HG02943 (cell line): ENCODE measurements around the gene SSH3.

Experiments used
- ATAC-seq: cut with Tn5 transposase; IDR thresholded peaks from one replicate; pipeline ENCODE4 v1.9.1; 2021; ENCODE audit warnings: mild to moderate bottlenecking, low read depth, moderate library complexity; ENCODE audit not compliant: unreplicated experiment

SSH3 gene

GRCh38 chr11:67268081-67268961 is 35.0 kb upstream of the SSH3 start:
- peak; percentile 37 for ATAC-seq

GRCh38 chr11:67268962-67269268 is 34.4 kb upstream of the SSH3 start:
- ATAC-seq: no peak

DNA sequence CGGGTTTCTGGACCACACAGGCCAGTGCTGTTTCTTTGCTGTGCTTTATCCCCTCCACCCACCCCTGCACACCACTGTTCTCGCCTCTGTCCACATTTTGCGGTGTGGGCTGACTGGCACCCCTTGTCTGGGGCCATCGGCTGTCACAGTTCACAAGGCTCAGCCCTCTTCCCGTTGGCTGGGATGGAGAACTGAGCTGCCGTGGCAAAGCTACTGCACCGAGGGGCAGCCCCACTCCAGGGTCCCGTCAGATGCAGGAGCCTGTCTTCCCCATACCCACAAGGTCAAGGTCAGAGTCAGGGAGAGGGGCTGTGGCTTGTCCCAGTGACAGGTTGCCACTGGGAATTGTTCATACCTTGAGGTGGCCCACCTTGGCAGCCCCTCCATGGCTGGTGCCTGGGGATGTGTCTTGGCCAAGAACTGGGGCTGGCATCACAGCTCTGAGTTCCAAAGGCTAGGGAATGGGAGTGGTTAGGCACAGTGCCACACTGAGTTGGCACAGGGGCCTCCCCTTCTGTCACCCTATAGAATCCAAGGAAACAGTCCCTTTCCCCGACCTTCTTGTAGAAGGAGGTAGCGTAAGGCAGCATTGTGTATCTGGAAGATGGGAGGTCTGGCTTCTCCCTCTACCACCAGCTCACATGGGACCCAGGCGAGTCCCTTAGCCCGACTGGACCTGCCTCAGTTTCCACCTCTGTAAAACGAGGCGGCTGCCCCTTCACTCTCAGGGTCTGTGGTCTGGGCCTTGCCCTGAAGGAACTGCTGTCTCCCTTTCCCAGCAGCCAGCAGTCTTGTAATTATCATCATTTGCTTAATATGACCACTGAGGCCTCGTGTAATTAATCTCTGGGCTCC is 33.7 kb upstream of the SSH3 start:
- ATAC-seq: no peak

GRCh38 chr11:67270256-67271204 is 32.8 kb upstream of the SSH3 start:
- ATAC-seq: no peak

GRCh38 chr11:67271205-67271540 is 32.2 kb upstream of the SSH3 start:
- no peak for ATAC-seq

DNA sequence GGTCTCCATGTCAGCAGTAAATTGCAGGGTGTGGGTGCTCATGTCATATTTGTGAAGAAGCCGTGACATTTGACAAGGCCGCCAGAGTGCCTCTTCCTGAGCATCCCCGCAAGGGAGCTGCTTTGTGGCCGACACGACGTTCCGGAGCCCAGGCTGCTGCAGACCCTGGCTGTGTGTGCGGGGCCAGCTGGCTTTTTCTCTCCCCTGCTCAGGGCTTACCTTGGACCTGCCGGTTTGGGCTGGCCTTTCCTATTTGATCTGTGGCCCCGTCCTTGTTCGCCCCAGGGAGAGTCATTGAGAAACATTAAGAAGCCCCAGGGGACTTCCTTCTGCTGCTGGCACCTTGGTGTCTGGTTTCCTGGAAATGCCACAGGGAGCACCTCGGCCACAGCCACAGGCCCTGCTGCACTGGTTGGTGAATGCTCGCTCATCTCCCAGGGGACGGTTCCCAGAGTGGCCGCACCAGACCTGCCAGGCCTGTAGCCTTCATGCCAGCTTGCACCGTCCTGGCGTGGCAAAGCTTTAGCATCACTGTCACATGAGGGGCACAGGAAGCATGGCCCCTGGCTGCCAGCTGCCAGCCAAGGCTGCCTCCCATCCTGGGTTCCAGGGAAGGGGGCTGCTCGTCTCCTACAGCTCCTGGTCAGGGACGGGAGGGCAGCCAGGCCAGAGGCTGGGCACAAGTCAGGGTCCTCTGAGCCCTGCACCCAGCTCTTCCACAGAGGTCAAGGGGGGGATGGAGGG is 31.6 kb upstream of the SSH3 start:
- ATAC-seq: no peak

DNA sequence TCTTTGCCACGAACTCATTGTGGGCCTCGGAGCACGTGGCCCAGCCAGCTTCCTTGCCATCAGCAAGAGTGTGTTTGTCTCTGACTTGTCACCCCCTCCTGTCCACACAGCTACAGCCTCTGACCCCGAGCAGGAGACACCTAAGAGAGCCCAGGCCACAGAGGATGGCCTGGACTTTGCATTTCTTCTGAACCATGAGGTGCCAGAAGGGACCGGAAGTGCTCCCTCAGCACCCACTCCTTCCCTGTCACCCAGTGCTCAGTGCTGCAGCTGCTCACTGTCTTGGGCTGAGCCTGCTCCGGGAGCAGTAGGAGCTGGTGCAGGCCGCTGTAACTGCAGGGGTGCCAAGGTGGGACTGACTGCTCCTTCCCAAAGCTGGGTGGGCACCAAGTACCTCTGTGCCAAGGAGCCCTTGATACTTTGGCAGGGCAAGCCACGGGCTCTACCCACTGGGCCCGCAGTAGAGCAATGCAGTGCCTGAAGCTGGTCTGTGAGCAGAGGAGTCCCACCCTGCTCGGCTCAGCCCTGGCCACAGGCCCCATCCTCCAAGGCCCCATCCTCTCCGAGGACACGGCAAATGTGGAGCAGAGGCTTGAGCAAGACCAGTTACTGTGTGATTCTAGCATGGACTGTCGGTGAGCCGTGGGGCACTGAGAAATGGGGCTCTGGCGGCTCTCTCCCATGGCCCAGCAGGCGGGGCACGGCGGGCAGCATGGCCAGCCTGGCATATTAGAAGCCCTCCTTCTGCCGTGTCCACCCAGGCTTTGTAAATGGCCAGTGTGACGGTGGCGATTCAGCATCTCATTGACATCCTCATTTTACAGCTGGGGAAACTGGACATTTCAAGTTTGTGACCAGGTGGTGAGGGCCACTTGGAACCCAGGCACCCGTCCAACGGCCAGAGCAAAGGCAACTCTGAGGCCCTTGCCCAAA is 30.7 kb upstream of the SSH3 start:
- no peak for ATAC-seq

DNA sequence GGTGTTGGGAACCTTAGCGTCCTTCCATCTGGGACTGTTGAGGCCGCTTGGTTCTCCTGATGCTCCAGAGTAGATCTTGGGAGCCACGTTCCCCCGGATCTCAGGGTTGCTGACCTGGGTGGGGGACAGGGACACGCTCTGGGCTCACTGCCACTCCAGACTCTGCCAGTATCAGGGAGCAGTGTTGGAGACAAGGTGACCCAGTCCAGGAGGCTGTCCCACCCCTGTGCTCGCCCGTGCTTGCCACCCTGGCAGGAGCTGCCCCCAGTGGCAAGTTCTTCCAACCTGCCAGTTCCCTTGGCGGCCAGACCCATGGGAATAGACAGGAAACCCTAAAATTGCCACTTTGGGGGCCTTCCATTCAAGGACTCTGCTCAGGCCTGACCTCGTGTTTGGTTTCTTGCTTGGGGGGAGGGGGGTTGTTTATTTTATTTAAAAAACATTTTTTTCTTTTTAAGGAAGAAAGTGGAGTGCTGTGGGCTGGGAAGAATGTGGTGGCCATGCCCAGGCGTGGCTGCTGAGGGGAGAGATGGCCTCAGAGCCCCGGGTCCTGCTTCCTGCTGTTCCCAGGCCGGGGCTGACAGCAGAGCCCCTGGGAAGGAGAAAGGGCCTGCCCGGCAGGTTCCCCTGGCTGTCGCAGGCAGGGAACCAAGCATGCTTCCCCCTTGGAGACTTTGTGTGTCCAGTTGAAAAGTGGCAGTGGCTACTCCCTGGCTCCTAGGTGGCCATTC is 29.9 kb upstream of the SSH3 start:
- no peak for ATAC-seq

GRCh38 chr11:67274768-67275605 is 28.3 kb upstream of the SSH3 start:
- ATAC-seq: no peak

DNA sequence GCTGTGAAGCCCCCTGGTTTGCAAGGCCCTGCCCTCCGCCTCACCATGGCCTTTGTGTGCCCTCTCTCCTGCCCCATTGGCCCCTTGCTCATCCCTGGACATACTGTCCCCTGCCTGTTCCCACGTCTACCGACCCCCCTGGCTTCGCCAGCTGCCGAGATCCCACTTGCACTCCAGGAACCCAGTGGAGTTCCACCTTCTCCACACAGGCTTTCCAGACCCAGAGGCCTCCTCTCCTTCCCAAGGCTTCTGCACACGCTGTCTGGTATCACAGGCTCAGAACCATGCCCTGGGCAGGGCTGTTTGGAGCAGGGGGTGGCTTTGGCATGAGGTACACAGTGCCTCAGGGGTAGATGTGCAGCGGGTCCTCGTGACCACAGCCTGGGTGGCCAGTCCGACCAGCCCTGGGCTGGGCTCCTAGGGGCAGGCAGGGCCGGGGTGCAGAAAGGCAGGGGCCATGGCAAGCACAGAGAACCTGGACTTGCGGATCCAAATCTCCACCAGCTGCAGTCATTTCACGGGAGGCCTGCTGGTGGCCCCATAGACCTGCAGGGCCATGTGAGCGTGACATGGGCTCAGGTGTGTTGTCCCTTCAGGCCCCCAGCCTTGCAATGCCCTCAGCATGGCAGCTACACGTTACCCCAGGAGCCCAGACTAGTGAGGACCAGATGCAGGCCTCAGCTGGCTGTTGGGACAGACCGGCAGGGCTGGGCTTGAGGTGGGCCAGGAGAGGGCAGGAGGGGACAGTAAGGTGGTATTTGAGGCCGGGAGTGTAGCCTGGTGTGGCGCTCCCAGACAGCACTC is 27.5 kb upstream of the SSH3 start:
- ATAC-seq: no peak

- no peak for ATAC-seq
Observed at GRCh38 chr11:67276781-67277230, 26.5 kb upstream of the SSH3 start.

GRCh38 chr11:67277231-67277961 is 25.9 kb upstream of the SSH3 start:
- peak; percentile 61 for ATAC-seq

DNA sequence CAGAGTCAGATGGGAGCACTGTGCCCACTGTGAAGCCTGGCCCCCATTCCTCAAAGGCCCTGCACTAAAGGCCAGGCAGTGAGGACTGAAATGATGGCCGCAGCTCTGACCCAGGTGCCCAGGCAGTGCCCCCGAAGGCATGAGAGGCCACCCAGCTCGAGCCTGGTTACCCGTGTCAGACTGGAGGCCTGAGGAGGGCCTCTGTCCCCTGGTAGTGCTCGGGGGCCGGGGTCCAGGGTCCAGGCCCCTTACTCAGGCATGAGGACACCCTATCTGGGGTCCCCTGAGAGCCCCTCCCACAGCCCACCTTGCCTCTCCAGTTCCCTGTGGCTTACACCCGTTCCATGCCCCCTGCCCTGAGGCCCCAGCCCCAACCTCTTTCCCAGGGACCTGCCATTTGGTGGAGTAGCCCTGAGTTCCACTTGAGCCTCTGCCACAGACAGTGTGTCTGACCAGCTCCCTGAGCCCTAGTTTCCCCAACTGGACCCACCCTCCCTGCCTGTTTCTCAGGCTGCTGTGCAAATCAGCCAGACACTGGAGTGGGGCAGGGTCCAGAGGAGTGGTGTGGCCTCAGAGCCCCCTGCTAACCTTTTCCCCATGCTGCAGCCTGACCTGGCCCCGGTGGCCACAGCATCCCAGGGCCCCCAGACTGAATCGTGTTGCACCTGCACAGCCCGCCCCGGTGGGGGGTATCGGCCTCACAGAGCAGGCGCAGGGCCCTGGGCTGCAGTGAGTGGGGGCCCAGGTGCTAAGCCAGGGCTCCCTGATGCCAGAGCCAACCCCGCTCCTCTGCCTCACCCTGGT is 25.0 kb upstream of the SSH3 start:
- ATAC-seq: no peak

- no peak for ATAC-seq
Observed at GRCh38 chr11:67278939-67279588, 24.3 kb upstream of the SSH3 start.
